Stomach smooth muscle (tissue), 2 donors: Measurements from ENCODE around the gene PTPRK.

Source experiments
- H3K27ac ChIP-seq: one replicate; pipeline ENCODE4 v1.7.0; 2013; ENCODE audit warnings: mild to moderate bottlenecking, low read length, inconsistent platforms
- H3K27me3 ChIP-seq, 2 donors: one replicate each; pipeline ENCODE4 v1.7.0; 2013; ENCODE audit warnings: low read length in 2 of 2; ENCODE audit not compliant: insufficient read depth in 2 of 2, control insufficient read depth in 1 of 2
- H3K36me3 ChIP-seq, 2 donors: one replicate each; pipeline ENCODE4 v1.7.0; 2013; ENCODE audit warnings: low read length in 2 of 2; ENCODE audit not compliant: control insufficient read depth in 2 of 2, insufficient read depth in 2 of 2
- H3K4me1 ChIP-seq: one replicate; pipeline ENCODE4 v1.7.0; 2013; ENCODE audit warnings: low read length; ENCODE audit not compliant: control insufficient read depth, insufficient read depth
- H3K4me3 ChIP-seq, 2 donors: one replicate each; pipeline ENCODE4 v1.7.0; 2013; ENCODE audit warnings: low read length in 2 of 2
- H3K9ac ChIP-seq, 2 donors: one replicate each; pipeline ENCODE4 v1.7.0; 2013; ENCODE audit warnings: low read length in 2 of 2, mild to moderate bottlenecking in 1 of 2
- H3K9me3 ChIP-seq, 2 donors: one replicate each; pipeline ENCODE4 v1.7.0; 2013; ENCODE audit warnings: low read length in 2 of 2; ENCODE audit not compliant: control insufficient read depth in 2 of 2
- donor health status: healthy.
- donor health status: Pancreatic carcinoma.

The PTPRK gene

GRCh38 chr6:127966616-127967015 lies 553.8 kb downstream of the PTPRK start:
- Histone ChIP-seq H3K9ac (no peak overlapping the region), H3K27me3 (no peaks in the 10 kb centered on the region), H3K4me3 (no peak overlapping the region), H3K36me3 (peaks cover 3 to 12% of the 10 kb centered on the region in 2 donors), H3K27ac (no peak overlapping the region), H3K9me3 (no peaks in the 10 kb centered on the region), H3K4me1 (no peaks in the 10 kb centered on the region)

GRCh38 chr6:127963495-127963894 lies 556.9 kb downstream of the PTPRK start:
- H3K27me3 ChIP-seq = no peaks in the 10 kb centered on the region
- H3K9ac ChIP-seq = no peak overlapping the region
- H3K36me3 ChIP-seq = peaks cover 0 to 3% of the 10 kb centered on the region in 2 donors
- no peaks in the 10 kb centered on the region for H3K9me3 ChIP-seq
- H3K4me3 ChIP-seq = no peak overlapping the region
- H3K4me1 ChIP-seq = no peaks in the 10 kb centered on the region
- no peak overlapping the region for H3K27ac ChIP-seq

GRCh38 chr6:127959869-127960268 lies 560.5 kb downstream of the PTPRK start:
- Histone ChIP-seq H3K9me3 (no peaks in the 10 kb centered on the region), H3K4me3 (no peak overlapping the region), H3K9ac (no peak overlapping the region), H3K4me1 (no peaks in the 10 kb centered on the region), H3K36me3 (no peaks in the 10 kb centered on the region), H3K27ac (no peak overlapping the region), H3K27me3 (no peaks in the 10 kb centered on the region)

- Histone ChIP-seq H3K4me1 (no peaks in the 10 kb centered on the region), H3K27ac (no peak overlapping the region), H3K9me3 (no peaks in the 10 kb centered on the region), H3K4me3 (no peak overlapping the region), H3K9ac (no peak overlapping the region), H3K27me3 (no peaks in the 10 kb centered on the region), H3K36me3 (no peaks in the 10 kb centered on the region)
Observed at GRCh38 chr6:127956956-127957355, 563.4 kb downstream of the PTPRK start.

GRCh38 chr6:127956260-127956888 lies 564.0 kb downstream of the PTPRK start:
- H3K4me3 ChIP-seq = no peak overlapping the region
- H3K9ac ChIP-seq = no peak overlapping the region
- no peak overlapping the region for H3K27ac ChIP-seq
- no peaks in the 10 kb centered on the region for H3K4me1 ChIP-seq
- H3K9me3 ChIP-seq = no peaks in the 10 kb centered on the region
- no peaks in the 10 kb centered on the region for H3K36me3 ChIP-seq
- no peaks in the 10 kb centered on the region for H3K27me3 ChIP-seq

- Histone ChIP-seq H3K9ac (no peak overlapping the region), H3K27ac (no peak overlapping the region), H3K4me3 (no peak overlapping the region), H3K36me3 (no peaks in the 10 kb centered on the region), H3K27me3 (no peaks in the 10 kb centered on the region), H3K4me1 (no peaks in the 10 kb centered on the region), H3K9me3 (no peaks in the 10 kb centered on the region)
Observed at GRCh38 chr6:127954082-127954481, 566.3 kb downstream of the PTPRK start.

GRCh38 chr6:127952831-127953230 lies 567.6 kb downstream of the PTPRK start:
- Histone ChIP-seq H3K27me3 (no peaks in the 10 kb centered on the region), H3K4me3 (no peak overlapping the region), H3K36me3 (no peaks in the 10 kb centered on the region), H3K4me1 (no peaks in the 10 kb centered on the region), H3K9ac (no peak overlapping the region), H3K9me3 (no peaks in the 10 kb centered on the region), H3K27ac (no peak overlapping the region)

- no peak overlapping the region for H3K27ac ChIP-seq
- no peaks in the 10 kb centered on the region for H3K4me1 ChIP-seq
- H3K36me3 ChIP-seq = no peaks in the 10 kb centered on the region
- H3K27me3 ChIP-seq = no peaks in the 10 kb centered on the region
- no peak overlapping the region for H3K9ac ChIP-seq
- no peaks in the 10 kb centered on the region for H3K9me3 ChIP-seq
- H3K4me3 ChIP-seq = no peak overlapping the region
Observed at GRCh38 chr6:127952176-127952575, 568.2 kb downstream of the PTPRK start.

GRCh38 chr6:127951172-127951917 lies 569.1 kb downstream of the PTPRK start:
- Histone ChIP-seq H3K4me1 (no peaks in the 10 kb centered on the region), H3K9ac (no peak overlapping the region), H3K9me3 (no peaks in the 10 kb centered on the region), H3K27ac (no peak overlapping the region), H3K4me3 (no peak overlapping the region), H3K27me3 (no peaks in the 10 kb centered on the region), H3K36me3 (no peaks in the 10 kb centered on the region)

- Histone ChIP-seq H3K36me3 (no peaks in the 10 kb centered on the region), H3K27ac (no peak overlapping the region), H3K4me1 (no peaks in the 10 kb centered on the region), H3K27me3 (no peaks in the 10 kb centered on the region), H3K9me3 (no peaks in the 10 kb centered on the region), H3K4me3 (no peak overlapping the region), H3K9ac (no peak overlapping the region)
Observed at GRCh38 chr6:127950566-127951145, 569.7 kb downstream of the PTPRK start.

GRCh38 chr6:127949251-127949650 lies 571.1 kb downstream of the PTPRK start:
- H3K4me3 ChIP-seq = no peak overlapping the region
- no peaks in the 10 kb centered on the region for H3K4me1 ChIP-seq
- H3K9ac ChIP-seq = no peak overlapping the region
- H3K27me3 ChIP-seq = no peaks in the 10 kb centered on the region
- no peak overlapping the region for H3K27ac ChIP-seq
- no peaks in the 10 kb centered on the region for H3K36me3 ChIP-seq
- no peaks in the 10 kb centered on the region for H3K9me3 ChIP-seq
